ENCODE results near the gene HMCN2. TPM values are rescaled to one million over a fixed set of nuclear protein-coding genes. Genes with fewer than 3 reads are reported as not detected.
"Not testable (repeated sequence)": the region's sequence is repeated elsewhere in the genome, so short reads cannot be mapped to it uniquely, and the experiment has no call there.

Gene HMCN2
- total RNA-seq, 1 donor from 2014 or later, result not detected

- Mint-ChIP-seq H3K36me3 (ENCODE audit: low read depth) (no peaks in the 10 kb centered on the region), H3K4me1 (no peaks in the 10 kb centered on the region), H3K27me3 (peaks cover 13% of the 10 kb centered on the region), H3K27ac (no peak overlapping the region), H3K9me3 (no peaks in the 10 kb centered on the region), H3K4me3 (no peak overlapping the region)
- DNase-seq, result no peak
- intact Hi-C loops (cut with micrococcal nuclease), result no loop called here
Observed at GRCh38 chr9:130333712-130334062, 68.1 kb downstream of the HMCN2 start.

- H3K4me3 Mint-ChIP-seq, result no peak overlapping the region
- H3K27ac Mint-ChIP-seq, result no peak overlapping the region
- H3K9me3 Mint-ChIP-seq, result no peaks in the 10 kb centered on the region
- H3K36me3 Mint-ChIP-seq (ENCODE audit: low read depth), result no peaks in the 10 kb centered on the region
- no peak for DNase-seq
- no peaks in the 10 kb centered on the region for H3K4me1 Mint-ChIP-seq
- peaks cover 9% of the 10 kb centered on the region for H3K27me3 Mint-ChIP-seq
- intact Hi-C loops (cut with micrococcal nuclease), result no loop called here
Observed at GRCh38 chr9:130334915-130335314, 69.4 kb downstream of the HMCN2 start.

GRCh38 chr9:130336027-130336610, 70.6 kb downstream of the HMCN2 start:
- Mint-ChIP-seq H3K4me3 (no peak overlapping the region), H3K4me1 (no peaks in the 10 kb centered on the region), H3K27ac (no peak overlapping the region), H3K27me3 (peaks cover 9% of the 10 kb centered on the region), H3K9me3 (no peaks in the 10 kb centered on the region), H3K36me3 (ENCODE audit: low read depth) (no peaks in the 10 kb centered on the region)
- DNase-seq, result no peak
- intact Hi-C loops (cut with micrococcal nuclease), result no loop called here

GRCh38 chr9:130336885-130337284, 71.3 kb downstream of the HMCN2 start:
- H3K4me3 Mint-ChIP-seq, result no peak overlapping the region
- H3K27me3 Mint-ChIP-seq, result peaks cover 7% of the 10 kb centered on the region
- no peaks in the 10 kb centered on the region for H3K4me1 Mint-ChIP-seq
- H3K36me3 Mint-ChIP-seq (ENCODE audit: low read depth), result no peaks in the 10 kb centered on the region
- no peak overlapping the region for H3K27ac Mint-ChIP-seq
- no peaks in the 10 kb centered on the region for H3K9me3 Mint-ChIP-seq
- no peak for DNase-seq
- intact Hi-C loops (cut with micrococcal nuclease), result no loop called here

- Mint-ChIP-seq H3K4me1 (no peaks in the 10 kb centered on the region), H3K4me3 (no peak overlapping the region), H3K9me3 (no peaks in the 10 kb centered on the region), H3K27ac (no peak overlapping the region), H3K36me3 (ENCODE audit: low read depth) (no peaks in the 10 kb centered on the region), H3K27me3 (peaks cover 7% of the 10 kb centered on the region)
- intact Hi-C loops (cut with micrococcal nuclease), result no loop called here
- DNase-seq, result no peak
Observed at GRCh38 chr9:130337318-130337717, 71.8 kb downstream of the HMCN2 start.

GRCh38 chr9:130337784-130338380, 72.3 kb downstream of the HMCN2 start:
- DNase-seq, result no peak
- peaks cover 5% of the 10 kb centered on the region for H3K27me3 Mint-ChIP-seq
- H3K4me3 Mint-ChIP-seq, result no peak overlapping the region
- no peaks in the 10 kb centered on the region for H3K4me1 Mint-ChIP-seq
- no peaks in the 10 kb centered on the region for H3K36me3 Mint-ChIP-seq (ENCODE audit: low read depth)
- no peak overlapping the region for H3K27ac Mint-ChIP-seq
- no peaks in the 10 kb centered on the region for H3K9me3 Mint-ChIP-seq
- intact Hi-C loops (cut with micrococcal nuclease), result no loop called here

- H3K9me3 Mint-ChIP-seq; H3K36me3 Mint-ChIP-seq (ENCODE audit: low read depth); DNase-seq; H3K4me1 Mint-ChIP-seq; H3K4me3 Mint-ChIP-seq; intact Hi-C loops (cut with micrococcal nuclease); H3K27ac Mint-ChIP-seq; H3K27me3 Mint-ChIP-seq: not testable (repeated sequence)
Observed at GRCh38 chr9:130338891-130339290, 73.3 kb downstream of the HMCN2 start.

- intact Hi-C loops (cut with micrococcal nuclease), result no loop called here
- Mint-ChIP-seq H3K36me3 (ENCODE audit: low read depth) (no peaks in the 10 kb centered on the region), H3K27ac (no peak overlapping the region), H3K9me3 (no peaks in the 10 kb centered on the region), H3K27me3 (peaks cover 5% of the 10 kb centered on the region), H3K4me1 (no peaks in the 10 kb centered on the region), H3K4me3 (no peak overlapping the region)
- DNase-seq, result no peak
Observed at GRCh38 chr9:130339306-130339705, 73.7 kb downstream of the HMCN2 start.

GRCh38 chr9:130340011-130340410, 74.5 kb downstream of the HMCN2 start:
- no peaks in the 10 kb centered on the region for H3K4me1 Mint-ChIP-seq
- no peaks in the 10 kb centered on the region for H3K36me3 Mint-ChIP-seq (ENCODE audit: low read depth)
- peaks cover 1% of the 10 kb centered on the region for H3K27me3 Mint-ChIP-seq
- no peak for DNase-seq
- intact Hi-C loops (cut with micrococcal nuclease), result loop anchor here (5.0 kb wide), 1 partner anchor 233 kb away; no protein-coding TSS in a partner anchor
- no peak overlapping the region for H3K27ac Mint-ChIP-seq
- no peaks in the 10 kb centered on the region for H3K9me3 Mint-ChIP-seq
- H3K4me3 Mint-ChIP-seq, result no peak overlapping the region

- not testable (repeated sequence) for H3K4me3 Mint-ChIP-seq; H3K27me3 Mint-ChIP-seq; H3K36me3 Mint-ChIP-seq (ENCODE audit: low read depth); DNase-seq; H3K27ac Mint-ChIP-seq; H3K4me1 Mint-ChIP-seq; H3K9me3 Mint-ChIP-seq
- intact Hi-C loops (cut with micrococcal nuclease), result loop anchor here (5.0 kb wide), 1 partner anchor 233 kb away; no protein-coding TSS in a partner anchor
Observed at GRCh38 chr9:130340557-130340956, 75.0 kb downstream of the HMCN2 start.

- no peaks in the 10 kb centered on the region for H3K36me3 Mint-ChIP-seq (ENCODE audit: low read depth)
- H3K27me3 Mint-ChIP-seq, result no peaks in the 10 kb centered on the region
- intact Hi-C loops (cut with micrococcal nuclease), result loop anchor here (5.0 kb wide), 1 partner anchor 234 kb away; no protein-coding TSS in a partner anchor
- no peak overlapping the region for H3K4me3 Mint-ChIP-seq
- DNase-seq, result no peak
- H3K9me3 Mint-ChIP-seq, result no peaks in the 10 kb centered on the region
- H3K27ac Mint-ChIP-seq, result no peak overlapping the region
- H3K4me1 Mint-ChIP-seq, result no peaks in the 10 kb centered on the region
Observed at GRCh38 chr9:130341128-130341527, 75.6 kb downstream of the HMCN2 start.

- H3K9me3 Mint-ChIP-seq, result no peaks in the 10 kb centered on the region
- no peaks in the 10 kb centered on the region for H3K36me3 Mint-ChIP-seq (ENCODE audit: low read depth)
- H3K27me3 Mint-ChIP-seq, result no peaks in the 10 kb centered on the region
- H3K4me1 Mint-ChIP-seq, result no peaks in the 10 kb centered on the region
- intact Hi-C loops (cut with micrococcal nuclease), result loop anchor here (5.0 kb wide), 1 partner anchor 235 kb away; no protein-coding TSS in a partner anchor
- no peak overlapping the region for H3K4me3 Mint-ChIP-seq
- DNase-seq, result no peak
- H3K27ac Mint-ChIP-seq, result no peak overlapping the region
Observed at GRCh38 chr9:130341839-130342713, 76.5 kb downstream of the HMCN2 start.

- H3K4me1 Mint-ChIP-seq, result no peaks in the 10 kb centered on the region
- intact Hi-C loops (cut with micrococcal nuclease), result loop anchor here (5.0 kb wide), 1 partner anchor 235 kb away; no protein-coding TSS in a partner anchor
- H3K27me3 Mint-ChIP-seq, result no peaks in the 10 kb centered on the region
- H3K4me3 Mint-ChIP-seq, result no peak overlapping the region
- H3K27ac Mint-ChIP-seq, result no peak overlapping the region
- no peaks in the 10 kb centered on the region for H3K36me3 Mint-ChIP-seq (ENCODE audit: low read depth)
- H3K9me3 Mint-ChIP-seq, result no peaks in the 10 kb centered on the region
- no peak for DNase-seq
Observed at GRCh38 chr9:130342714-130343085, 77.1 kb downstream of the HMCN2 start.

- Mint-ChIP-seq H3K4me1 (no peaks in the 10 kb centered on the region), H3K9me3 (no peaks in the 10 kb centered on the region), H3K4me3 (no peak overlapping the region), H3K27me3 (no peaks in the 10 kb centered on the region), H3K36me3 (ENCODE audit: low read depth) (no peaks in the 10 kb centered on the region), H3K27ac (no peak overlapping the region)
- DNase-seq, result peak; percentile 75
- intact Hi-C loops (cut with micrococcal nuclease), result loop anchor here (5.0 kb wide), 1 partner anchor 236 kb away; no protein-coding TSS in a partner anchor
Observed at GRCh38 chr9:130343445-130343918, 77.9 kb downstream of the HMCN2 start.

Measured in activated CD4-positive, alpha-beta T cell treated with anti-CD3 and anti-CD28 coated beads, Interleukin-2, amount 10 ng/mL, durations not matched to agents 24 days and 14 days (primary cell).